SK-N-MC (cell line): ENCODE measurements around the gene EVX1.
A peak's percentile ranks its signal among the peaks of the same experiment; 100 is the strongest.

Experiments used
- DNase-seq: peaks from one replicate; pipeline ENCODE4 v3.0.0-alpha.2; 2011; ENCODE audit warnings: low read depth, low spot score
- H3K27ac ChIP-seq: fragments of 200-600 bp; sonication (generic); 2 replicates; pipeline ENCODE4 v1.5.1; 2016; ENCODE audit warnings: mixed run types
- H3K36me3 ChIP-seq: fragments of 200-600 bp; sonication (generic); 2 replicates; pipeline ENCODE4 v1.6.1; 2017; ENCODE audit warnings: antibody characterized with exemption, low read length, mixed read lengths; ENCODE audit not compliant: insufficient read depth
- H3K4me3 ChIP-seq: fragments of 200-600 bp; sonication (generic); 2 replicates; pipeline ENCODE4 v1.5.1; 2016
- H3K9ac ChIP-seq: fragments of 200-600 bp; sonication (generic); 2 replicates; pipeline ENCODE4 v1.8.0; 2017; ENCODE audit warnings: mixed run types, mixed read lengths; ENCODE audit not compliant: insufficient read length
- H3K9me3 ChIP-seq: fragments of 200-600 bp; sonication (generic); 2 replicates; pipeline ENCODE4 v1.6.1; 2017; ENCODE audit warnings: low read depth, mild to moderate bottlenecking, antibody characterized with exemption, low read length, moderate library complexity, mixed read lengths
- EZH2 ChIP-seq: fragments of 200-600 bp; sonication (generic); IDR thresholded peaks from one replicate; pipeline ENCODE4 v1.6.1; 2017; ENCODE audit warnings: antibody characterized with exemption
- FOXP2 ChIP-seq: optimal IDR thresholded peaks from 2 replicates; pipeline ENCODE3; 2011; ENCODE audit warnings: mild to moderate bottlenecking, moderate library complexity; ENCODE audit not compliant: insufficient read depth; ENCODE audit errors: extremely low read length, control extremely low read depth
- POLR2AphosphoS5 ChIP-seq: IDR thresholded peaks from 2 replicates; pipeline ENCODE4 v1.6.1; 2012; ENCODE audit warnings: mild to moderate bottlenecking, low read depth, low read length, borderline replicate concordance

EVX1 gene

GRCh38 chr7:27238979-27239386, 3.6 kb upstream of the EVX1 start:
- no peaks in the 10 kb centered on the region for H3K9me3 ChIP-seq
- TF ChIP-seq EZH2 = no peak
- TF ChIP-seq POLR2AphosphoS5 = no peak
- no peak for TF ChIP-seq FOXP2
- H3K9ac ChIP-seq = no peak overlapping the region
- no peak overlapping the region for H3K27ac ChIP-seq
- H3K36me3 ChIP-seq = no peaks in the 10 kb centered on the region
- H3K4me3 ChIP-seq = no peak overlapping the region
- DNase-seq = no peak

GRCh38 chr7:27239387-27240014, 3.1 kb upstream of the EVX1 start:
- DNase-seq = no peak
- no peak overlapping the region for H3K4me3 ChIP-seq
- H3K9me3 ChIP-seq = no peaks in the 10 kb centered on the region
- H3K27ac ChIP-seq = no peak overlapping the region
- H3K36me3 ChIP-seq = no peaks in the 10 kb centered on the region
- TF ChIP-seq EZH2 = no peak
- no peak for TF ChIP-seq FOXP2
- TF ChIP-seq POLR2AphosphoS5 = no peak
- H3K9ac ChIP-seq = no peak overlapping the region

- Histone ChIP-seq H3K9ac (no peak overlapping the region), H3K9me3 (no peaks in the 10 kb centered on the region), H3K4me3 (no peak overlapping the region), H3K27ac (no peak overlapping the region), H3K36me3 (no peaks in the 10 kb centered on the region)
- DNase-seq = no peak
- no peak for TF ChIP-seq POLR2AphosphoS5
- TF ChIP-seq EZH2 = no peak
- no peak for TF ChIP-seq FOXP2
Observed at GRCh38 chr7:27240015-27240731, 2.4 kb upstream of the EVX1 start.

GRCh38 chr7:27241189-27242056, 1.2 kb upstream of the EVX1 start:
- no peaks in the 10 kb centered on the region for H3K36me3 ChIP-seq
- no peak overlapping the region for H3K27ac ChIP-seq
- TF ChIP-seq POLR2AphosphoS5 (no peak), EZH2 (no peak), FOXP2 (no peak)
- H3K9ac ChIP-seq = no peak overlapping the region
- no peak for DNase-seq
- H3K9me3 ChIP-seq = no peaks in the 10 kb centered on the region
- H3K4me3 ChIP-seq = peak overlapping the region; percentile 71

GRCh38 chr7:27242154-27242553, 448 bp upstream of the EVX1 start:
- H3K4me3 ChIP-seq = peak overlapping the region; percentile 71
- no peak overlapping the region for H3K27ac ChIP-seq
- TF ChIP-seq EZH2 (no peak), POLR2AphosphoS5 (no peak), FOXP2 (no peak)
- H3K36me3 ChIP-seq = no peaks in the 10 kb centered on the region
- H3K9ac ChIP-seq = no peak overlapping the region
- no peak for DNase-seq
- no peaks in the 10 kb centered on the region for H3K9me3 ChIP-seq

- no peak overlapping the region for H3K4me3 ChIP-seq
- DNase-seq = no peak
- H3K9me3 ChIP-seq = no peaks in the 10 kb centered on the region
- no peaks in the 10 kb centered on the region for H3K36me3 ChIP-seq
- H3K9ac ChIP-seq = no peak overlapping the region
- peak; percentile 28 for TF ChIP-seq EZH2
- no peak for TF ChIP-seq FOXP2
- TF ChIP-seq POLR2AphosphoS5 = no peak
- H3K27ac ChIP-seq = no peak overlapping the region
Observed at GRCh38 chr7:27243340-27244163, 950 bp downstream of the EVX1 start.

GRCh38 chr7:27244488-27245123, 2.0 kb downstream of the EVX1 start:
- TF ChIP-seq FOXP2 (no peak), POLR2AphosphoS5 (no peak), EZH2 (no peak)

GRCh38 chr7:27245124-27245797, 2.7 kb downstream of the EVX1 start:
- Histone ChIP-seq H3K4me3 (no peak overlapping the region), H3K27ac (no peak overlapping the region), H3K9ac (no peak overlapping the region), H3K36me3 (no peaks in the 10 kb centered on the region), H3K9me3 (no peaks in the 10 kb centered on the region)
- no peak for DNase-seq
- TF ChIP-seq EZH2 (no peak), POLR2AphosphoS5 (no peak), FOXP2 (no peak)

More at GRCh38 chr7:27244488-27245123, 2.0 kb downstream of the EVX1 start:
- no peaks in the 10 kb centered on the region for H3K36me3 ChIP-seq
- no peak overlapping the region for H3K27ac ChIP-seq
- H3K9ac ChIP-seq = no peak overlapping the region
- no peak overlapping the region for H3K4me3 ChIP-seq
- DNase-seq = no peak
- no peaks in the 10 kb centered on the region for H3K9me3 ChIP-seq
